ENCODE data around the gene CXCL8. TPM values are rescaled to one million over a fixed set of nuclear protein-coding genes. Genes with fewer than 3 reads are reported as not detected.

Gene CXCL8
- total RNA-seq, 1 donor from 2014 or later, result not detected

GRCh38 chr4:73701116-73701515 is 39.3 kb upstream of the CXCL8 start:
- no peak overlapping the region for H3K4me3 ChIP-seq
- no peak overlapping the region for H3K27ac Mint-ChIP-seq
- peaks cover 14% of the 10 kb centered on the region for H3K4me1 Mint-ChIP-seq
- H3K9ac ChIP-seq, result no peak overlapping the region
- no peak overlapping the region for H3K27ac ChIP-seq
- no peaks in the 10 kb centered on the region for H3K4me1 ChIP-seq
- H3K9me3 ChIP-seq (ENCODE audit: low read depth), result no peaks in the 10 kb centered on the region
- H3K79me2 ChIP-seq (ENCODE audit: low read depth), result no peaks in the 10 kb centered on the region
- H3K36me3 Mint-ChIP-seq, result no peaks in the 10 kb centered on the region
- no peaks in the 10 kb centered on the region for H3K27me3 Mint-ChIP-seq (ENCODE audit: insufficient read depth, low read depth)
- no peaks in the 10 kb centered on the region for H3F3A ChIP-seq (ENCODE audit: low read depth)
- no peaks in the 10 kb centered on the region for H3K27me3 ChIP-seq
- no peak for DNase-seq (ENCODE audit: low spot score)
- H3K4me3 Mint-ChIP-seq, result no peak overlapping the region
- H3K36me3 ChIP-seq, result no peaks in the 10 kb centered on the region
- H2AFZ ChIP-seq (replicated peaks), result no peak overlapping the region
- TF ChIP-seq EZH2 (IDR thresholded peaks at IDR 0.05) (no peak), EZH2phosphoT487 (IDR thresholded peaks at IDR 0.05) (no peak), CTCF (IDR thresholded peaks at IDR 0.05) (no peak)
- no peaks in the 10 kb centered on the region for H3K9me3 Mint-ChIP-seq
- no peaks in the 10 kb centered on the region for H4K20me1 ChIP-seq (ENCODE audit: low read depth)
- no peak overlapping the region for H3K4me2 ChIP-seq

GRCh38 chr4:73702796-73703287 is 37.5 kb upstream of the CXCL8 start:
- Mint-ChIP-seq H3K27me3 (ENCODE audit: insufficient read depth, low read depth) (no peaks in the 10 kb centered on the region), H3K9me3 (no peaks in the 10 kb centered on the region), H3K36me3 (no peaks in the 10 kb centered on the region), H3K27ac (no peak overlapping the region), H3K4me1 (peaks cover 14% of the 10 kb centered on the region), H3K4me3 (no peak overlapping the region)
- Histone ChIP-seq H3K9ac (no peak overlapping the region), H3K4me3 (no peak overlapping the region), H3K9me3 (ENCODE audit: low read depth) (no peaks in the 10 kb centered on the region), H2AFZ (replicated peaks) (no peak overlapping the region), H3K4me1 (no peaks in the 10 kb centered on the region), H3K79me2 (ENCODE audit: low read depth) (no peaks in the 10 kb centered on the region), H3F3A (ENCODE audit: low read depth) (no peaks in the 10 kb centered on the region), H3K36me3 (no peaks in the 10 kb centered on the region), H3K27ac (no peak overlapping the region), H3K4me2 (no peak overlapping the region), H4K20me1 (ENCODE audit: low read depth) (no peaks in the 10 kb centered on the region), H3K27me3 (no peaks in the 10 kb centered on the region)
- TF ChIP-seq EZH2 (IDR thresholded peaks at IDR 0.05) (no peak), CTCF (IDR thresholded peaks at IDR 0.05) (no peak), EZH2phosphoT487 (IDR thresholded peaks at IDR 0.05) (no peak)
- DNase-seq (ENCODE audit: low spot score), result no peak

DNA sequence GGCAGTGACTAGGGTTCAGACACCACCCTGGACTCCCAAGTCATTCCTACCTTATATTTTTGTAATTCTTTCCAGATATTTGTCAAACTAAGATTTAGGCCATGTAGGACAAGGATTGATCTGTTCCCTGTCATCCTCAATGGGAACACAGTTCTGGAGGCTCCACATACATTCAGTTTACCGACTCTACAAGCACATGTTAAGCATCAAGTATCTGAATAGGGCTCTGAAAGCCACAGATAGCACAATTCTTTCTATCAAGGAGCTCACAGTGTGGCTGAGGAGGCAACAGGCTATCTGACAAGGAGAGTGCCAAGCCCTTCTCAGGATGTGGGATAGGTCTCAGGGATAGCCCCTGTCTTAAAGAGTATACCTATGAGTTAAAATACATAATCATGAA is 37.0 kb upstream of the CXCL8 start:
- peaks cover 14% of the 10 kb centered on the region for H3K4me1 Mint-ChIP-seq
- no peak overlapping the region for H3K4me2 ChIP-seq
- no peak for DNase-seq (ENCODE audit: low spot score)

More for the DNA sequence above, 37.0 kb upstream of the CXCL8 start:
- Histone ChIP-seq H3K27ac (no peak overlapping the region), H3K27me3 (no peaks in the 10 kb centered on the region), H4K20me1 (ENCODE audit: low read depth) (no peaks in the 10 kb centered on the region), H3K79me2 (ENCODE audit: low read depth) (no peaks in the 10 kb centered on the region), H3K9me3 (ENCODE audit: low read depth) (no peaks in the 10 kb centered on the region), H3K36me3 (no peaks in the 10 kb centered on the region), H3K4me1 (no peaks in the 10 kb centered on the region), H3F3A (ENCODE audit: low read depth) (no peaks in the 10 kb centered on the region), H3K4me3 (no peak overlapping the region), H2AFZ (replicated peaks) (no peak overlapping the region), H3K9ac (no peak overlapping the region)
- H3K27ac Mint-ChIP-seq, result no peak overlapping the region
- no peaks in the 10 kb centered on the region for H3K27me3 Mint-ChIP-seq (ENCODE audit: insufficient read depth, low read depth)
- H3K4me3 Mint-ChIP-seq, result no peak overlapping the region
- no peaks in the 10 kb centered on the region for H3K36me3 Mint-ChIP-seq
- no peaks in the 10 kb centered on the region for H3K9me3 Mint-ChIP-seq
- TF ChIP-seq EZH2phosphoT487 (IDR thresholded peaks at IDR 0.05) (no peak), EZH2 (IDR thresholded peaks at IDR 0.05) (no peak), CTCF (IDR thresholded peaks at IDR 0.05) (no peak)

Data from neural progenitor cell (in vitro differentiated cells).